ENCODE measurements around the gene NFATC2.
"Not testable (repeated sequence)": the region's sequence is repeated elsewhere in the genome, so short reads cannot be mapped to it uniquely, and the experiment has no call there.

The NFATC2 gene

DNA sequence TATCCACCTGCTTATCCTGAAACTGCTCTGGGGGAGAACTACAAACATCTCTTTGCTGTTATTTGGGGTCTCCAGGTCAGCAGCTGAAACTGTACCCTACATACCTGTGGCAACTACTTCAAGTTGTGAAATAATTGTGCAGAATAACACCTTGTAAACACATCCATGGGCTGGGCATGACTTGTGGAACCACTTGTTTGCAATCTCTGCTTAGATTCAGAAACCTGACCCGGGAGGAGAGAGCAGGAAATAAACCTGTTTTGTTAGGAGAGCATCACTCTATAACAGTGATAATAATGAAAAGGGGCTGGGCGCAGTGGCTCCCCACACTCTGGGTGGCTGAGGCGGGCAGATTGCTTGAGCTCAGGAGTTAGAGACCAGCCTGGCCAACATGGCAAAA is 183.1 kb downstream of the NFATC2 start:
- H3K4me3 ChIP-seq (ENCODE audit: low read length) = no peak overlapping the region
- TF ChIP-seq ZNF274 (IDR thresholded peaks at IDR 0.05; ENCODE audit: low read depth, low read length) = no peak

- TF ChIP-seq ZNF274 (IDR thresholded peaks at IDR 0.05; ENCODE audit: low read depth, low read length) = no peak
- H3K4me3 ChIP-seq (ENCODE audit: low read length) = no peak overlapping the region
These were observed 184.3 kb downstream of the NFATC2 start for GRCh38 chr20:51358032-51358724.

DNA sequence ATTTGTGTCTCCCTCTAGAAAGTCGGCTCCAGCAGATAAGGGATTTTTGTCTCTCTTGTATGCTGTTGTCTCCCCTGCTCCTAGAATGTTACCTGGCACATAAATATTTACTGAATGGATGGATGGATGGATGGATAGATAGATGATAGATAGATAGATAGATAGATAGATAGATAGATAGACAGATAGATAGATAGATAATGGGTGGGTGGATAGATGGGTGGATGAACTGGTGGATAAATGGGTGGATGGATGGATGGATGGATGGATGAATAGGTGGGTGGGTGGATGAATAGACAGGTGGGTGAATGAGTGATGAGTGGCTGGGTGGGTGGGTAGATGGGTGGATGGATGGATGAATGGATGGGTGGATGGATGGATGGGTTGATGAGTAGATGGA is 185.0 kb downstream of the NFATC2 start:
- H3K4me3 ChIP-seq (ENCODE audit: low read length) = no peak overlapping the region
- TF ChIP-seq ZNF274 (IDR thresholded peaks at IDR 0.05; ENCODE audit: low read depth, low read length) = no peak

DNA sequence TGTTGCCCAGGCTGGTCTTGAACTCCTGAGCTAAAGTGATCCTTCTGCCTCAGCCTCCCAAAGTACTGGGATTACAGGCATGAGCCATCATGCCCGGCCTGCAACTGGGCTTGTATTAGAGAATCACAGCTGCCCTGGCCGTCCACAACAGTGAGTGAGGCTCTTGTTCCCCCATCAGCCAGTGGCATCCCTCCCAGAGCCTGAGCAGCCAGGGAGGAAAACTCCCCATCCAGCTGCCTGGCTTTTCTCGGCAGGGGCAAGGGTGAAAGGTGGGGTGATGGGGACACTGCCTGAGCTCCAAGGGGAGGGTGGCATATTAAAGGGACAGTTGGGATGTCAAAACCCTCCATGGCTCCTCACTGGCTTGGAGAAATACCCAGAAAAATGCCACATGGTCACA is 185.6 kb downstream of the NFATC2 start:
- H3K4me3 ChIP-seq (ENCODE audit: low read length) = no peak overlapping the region
- no peak for TF ChIP-seq ZNF274 (IDR thresholded peaks at IDR 0.05; ENCODE audit: low read depth, low read length)

- no peak overlapping the region for H3K4me3 ChIP-seq (ENCODE audit: low read length)
- no peak for TF ChIP-seq ZNF274 (IDR thresholded peaks at IDR 0.05; ENCODE audit: low read depth, low read length)
These were observed 187.7 kb downstream of the NFATC2 start for GRCh38 chr20:51354769-51355319.

- TF ChIP-seq ZNF274 (IDR thresholded peaks at IDR 0.05; ENCODE audit: low read depth, low read length) = no peak
- no peak overlapping the region for H3K4me3 ChIP-seq (ENCODE audit: low read length)
These were observed 188.2 kb downstream of the NFATC2 start for GRCh38 chr20:51354191-51354768.

DNA sequence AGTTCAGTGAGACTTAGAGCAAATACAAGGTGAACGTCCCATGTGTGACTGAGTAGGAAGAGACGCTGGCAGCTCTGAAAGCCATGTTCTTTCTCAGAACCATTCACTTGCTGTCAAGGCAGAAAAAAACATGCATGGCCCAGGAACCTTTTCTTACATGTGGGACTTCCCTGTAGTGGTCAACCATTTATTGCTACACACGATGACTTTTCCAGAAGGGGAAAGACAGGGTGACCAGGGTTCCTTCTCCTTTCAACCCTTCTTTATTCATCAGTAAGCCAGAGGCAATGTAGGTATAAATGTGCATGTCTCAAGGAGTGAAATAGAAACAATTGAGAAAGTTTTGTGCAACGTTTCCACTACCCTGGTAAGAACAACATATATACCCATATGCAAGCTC is 189.0 kb downstream of the NFATC2 start:
- H3K4me3 ChIP-seq (ENCODE audit: low read length) = no peak overlapping the region
- no peak for TF ChIP-seq ZNF274 (IDR thresholded peaks at IDR 0.05; ENCODE audit: low read depth, low read length)

- no peak for TF ChIP-seq ZNF274 (IDR thresholded peaks at IDR 0.05; ENCODE audit: low read depth, low read length)
- no peak overlapping the region for H3K4me3 ChIP-seq (ENCODE audit: low read length)
These were observed 189.7 kb downstream of the NFATC2 start for GRCh38 chr20:51352791-51353190.

- TF ChIP-seq ZNF274 (IDR thresholded peaks at IDR 0.05; ENCODE audit: low read depth, low read length) = no peak
- H3K4me3 ChIP-seq (ENCODE audit: low read length) = no peak overlapping the region
These were observed 191.4 kb downstream of the NFATC2 start for GRCh38 chr20:51350941-51351631.

DNA sequence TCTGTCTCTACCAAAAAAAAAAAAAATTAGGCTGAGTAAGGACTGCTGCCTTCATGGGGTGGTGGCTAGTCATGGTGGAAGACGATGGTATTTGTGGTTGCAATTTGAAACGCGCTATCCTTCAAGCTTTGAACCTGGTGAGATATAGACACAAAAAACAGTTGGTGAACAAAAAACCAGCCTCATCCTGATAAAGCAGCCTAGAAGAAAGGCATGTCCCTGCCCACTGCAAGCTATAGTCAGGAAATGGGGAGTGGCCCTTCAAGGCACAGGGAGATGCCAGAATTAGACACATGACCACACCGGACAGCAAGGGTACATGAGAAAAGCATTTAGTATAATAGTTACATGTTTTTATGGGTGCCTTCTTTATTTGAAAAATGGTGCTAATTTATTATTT is 193.6 kb downstream of the NFATC2 start:
- TF ChIP-seq ZNF274 (IDR thresholded peaks at IDR 0.05; ENCODE audit: low read depth, low read length) = no peak
- no peak overlapping the region for H3K4me3 ChIP-seq (ENCODE audit: low read length)

- no peak overlapping the region for H3K4me3 ChIP-seq (ENCODE audit: low read length)
- no peak for TF ChIP-seq ZNF274 (IDR thresholded peaks at IDR 0.05; ENCODE audit: low read depth, low read length)
These were observed 194.7 kb downstream of the NFATC2 start for GRCh38 chr20:51347831-51348230.

DNA sequence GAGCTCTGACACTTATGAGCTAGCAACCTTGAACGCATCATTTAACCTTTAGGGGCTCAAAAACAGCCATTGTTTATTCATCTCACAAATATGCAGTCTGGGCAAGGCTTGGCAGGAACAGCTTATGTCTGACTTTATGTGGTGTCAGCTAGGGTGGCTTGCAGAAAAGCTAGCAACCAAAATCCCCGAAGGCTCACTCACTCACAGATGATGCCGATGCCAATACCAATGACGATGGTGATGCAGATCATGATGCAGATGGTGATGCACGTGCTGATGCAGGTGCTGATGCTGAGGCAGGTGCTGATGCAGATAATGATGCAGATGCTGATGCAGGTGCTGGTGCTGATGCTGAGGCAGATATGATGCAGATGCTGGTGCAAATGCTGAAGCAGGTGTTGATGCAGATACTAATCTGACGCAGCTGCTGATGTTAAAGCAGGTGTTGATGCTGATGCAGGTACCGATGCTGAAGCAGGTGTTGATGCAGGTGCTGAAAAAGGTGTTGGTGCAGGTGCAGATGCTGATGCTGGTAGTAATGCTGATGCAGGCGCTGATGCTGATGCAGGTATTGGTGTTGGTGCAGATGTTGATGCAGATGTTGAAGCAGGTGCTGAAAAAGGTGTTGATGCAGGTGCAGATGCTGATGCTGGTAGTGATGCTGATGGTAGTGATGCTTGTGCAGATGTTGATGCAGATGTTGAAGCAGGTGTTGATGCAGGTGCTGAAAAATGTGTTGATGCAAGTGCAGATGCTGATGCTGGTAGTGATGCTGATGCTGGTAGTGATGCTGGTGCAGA is 195.6 kb downstream of the NFATC2 start:
- no peak for TF ChIP-seq ZNF274 (IDR thresholded peaks at IDR 0.05; ENCODE audit: low read depth, low read length)
- H3K4me3 ChIP-seq (ENCODE audit: low read length) = no peak overlapping the region

DNA sequence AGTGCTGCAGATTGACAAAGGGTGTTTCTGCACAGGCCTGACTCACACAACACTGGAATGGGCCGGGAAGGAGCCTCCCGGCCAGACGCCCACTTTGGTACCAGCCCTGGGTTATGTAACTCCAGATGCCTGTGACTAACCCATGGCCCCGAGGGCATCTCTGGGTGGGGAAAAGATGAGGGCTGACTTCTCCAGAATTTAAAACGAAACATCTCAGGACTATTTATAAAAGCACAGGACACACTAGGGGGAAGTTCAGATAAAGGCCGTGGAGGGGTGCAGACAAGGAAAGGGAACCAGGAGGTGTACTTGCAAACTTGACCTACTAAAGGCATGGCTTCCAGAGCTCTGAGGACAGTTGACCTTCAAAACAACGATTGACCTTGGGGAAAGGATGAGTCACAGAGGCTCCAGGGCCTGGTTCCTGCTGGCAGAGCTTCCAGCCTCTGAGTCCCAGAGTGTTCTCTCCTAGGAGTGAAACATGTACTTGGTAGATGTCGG is 196.9 kb downstream of the NFATC2 start:
- TF ChIP-seq ZNF274 (IDR thresholded peaks at IDR 0.05; ENCODE audit: low read depth, low read length) = no peak
- H3K4me3 ChIP-seq (ENCODE audit: low read length) = no peak overlapping the region

DNA sequence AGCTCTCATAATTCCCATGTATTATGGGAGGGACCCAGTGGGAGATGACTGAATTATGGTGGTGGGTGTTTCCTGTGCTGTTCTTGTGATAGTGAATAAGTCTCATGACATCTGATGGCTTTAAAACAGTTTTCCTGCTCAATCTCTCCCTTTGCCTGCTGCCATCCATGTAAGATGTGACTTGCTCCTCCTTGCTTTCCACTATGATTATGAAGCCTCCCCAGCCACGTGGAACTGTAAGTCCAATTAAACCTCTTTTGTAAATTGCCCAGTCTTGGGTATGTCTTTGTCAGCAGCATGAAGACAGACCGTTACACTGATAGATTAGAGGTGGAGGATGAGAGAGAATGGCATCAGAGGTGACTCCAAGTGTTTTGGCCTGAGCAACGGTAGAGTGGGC is 198.7 kb downstream of the NFATC2 start:
- H3K4me3 ChIP-seq (ENCODE audit: low read length) = not testable (repeated sequence)

Measured in GM08714 (cell line).